NCI-H69 (cell line): Measurements from ENCODE around the gene INPP4A.

ENCODE experiments used
- DNase-seq: peaks from one replicate; lab custom pipeline; 2025; lab: John Stamatoyannopoulos, UW

The INPP4A gene

DNA sequence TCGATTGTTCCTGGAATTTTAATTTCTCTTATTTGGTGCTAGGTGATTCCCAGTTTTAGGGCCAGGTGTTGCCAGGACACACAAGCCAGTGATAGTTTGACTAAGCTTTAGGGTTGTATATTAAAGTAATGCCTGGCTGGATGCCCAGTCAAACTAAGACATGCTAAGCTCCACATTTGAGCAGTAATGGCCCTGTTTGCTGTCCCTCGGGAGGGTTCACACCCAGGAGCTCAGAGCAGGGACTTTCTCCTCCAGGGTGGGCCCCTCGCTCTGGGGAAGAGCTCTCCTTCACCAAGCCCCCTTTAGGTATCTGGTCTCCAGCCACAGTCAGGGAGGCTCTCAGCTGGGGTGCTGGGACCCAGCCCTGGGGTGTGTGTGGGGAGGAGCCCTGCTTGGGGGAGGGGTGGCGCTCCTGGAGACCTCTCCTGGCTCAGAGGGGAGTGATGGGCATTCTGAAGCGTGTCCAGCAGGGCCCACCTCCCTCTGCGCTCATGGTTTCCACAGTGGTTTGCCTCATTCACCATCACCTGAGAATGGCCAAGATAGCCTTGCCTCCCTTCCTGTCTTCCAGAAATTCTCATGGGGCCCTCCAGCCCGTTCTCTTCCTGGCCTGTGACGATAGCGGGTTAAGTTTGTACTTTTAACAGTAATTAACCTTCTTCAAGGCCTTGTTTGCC is 31.7 kb downstream of the INPP4A start:
- DNase-seq, result peak; percentile 86

DNA sequence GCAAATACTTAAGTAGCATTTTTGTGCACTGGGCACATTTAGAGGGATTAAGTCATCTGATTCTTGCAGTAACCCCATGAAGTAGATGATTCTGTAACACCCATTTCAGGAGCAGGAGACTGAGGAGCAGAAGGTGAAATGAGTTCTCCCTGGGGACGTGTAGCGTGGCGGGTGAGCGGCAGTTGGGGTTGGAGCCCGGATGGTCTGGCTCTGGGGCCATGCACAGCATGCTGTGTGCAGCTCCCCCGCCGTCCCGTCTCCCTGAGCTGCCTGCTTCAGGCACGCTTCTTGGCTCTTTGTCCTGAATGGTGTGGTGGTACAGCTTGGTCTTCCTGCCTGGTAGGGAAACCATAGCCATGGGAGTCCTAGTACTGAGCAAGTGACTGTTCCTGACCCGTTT is 32.4 kb downstream of the INPP4A start:
- DNase-seq, result no peak

DNA sequence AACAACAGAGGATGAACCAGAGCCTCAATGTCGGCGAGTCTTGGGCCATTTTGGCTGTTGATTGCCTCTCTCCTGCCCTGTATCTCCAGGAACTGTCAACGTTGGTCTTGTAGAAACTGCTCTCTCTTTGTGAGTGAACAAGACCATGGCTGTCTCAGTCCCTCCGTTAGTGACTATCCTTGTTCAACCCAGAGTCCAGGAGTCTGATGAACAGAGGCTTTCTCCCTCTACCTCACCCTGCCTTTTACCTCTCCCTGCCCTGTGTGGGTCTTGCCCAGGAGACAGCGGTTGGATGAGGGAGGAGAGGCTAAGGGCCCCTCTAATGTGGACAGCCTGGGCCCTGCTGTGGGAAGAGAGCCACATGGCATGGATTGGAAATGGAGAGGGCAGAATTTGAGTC is 32.8 kb downstream of the INPP4A start:
- no peak for DNase-seq

DNA sequence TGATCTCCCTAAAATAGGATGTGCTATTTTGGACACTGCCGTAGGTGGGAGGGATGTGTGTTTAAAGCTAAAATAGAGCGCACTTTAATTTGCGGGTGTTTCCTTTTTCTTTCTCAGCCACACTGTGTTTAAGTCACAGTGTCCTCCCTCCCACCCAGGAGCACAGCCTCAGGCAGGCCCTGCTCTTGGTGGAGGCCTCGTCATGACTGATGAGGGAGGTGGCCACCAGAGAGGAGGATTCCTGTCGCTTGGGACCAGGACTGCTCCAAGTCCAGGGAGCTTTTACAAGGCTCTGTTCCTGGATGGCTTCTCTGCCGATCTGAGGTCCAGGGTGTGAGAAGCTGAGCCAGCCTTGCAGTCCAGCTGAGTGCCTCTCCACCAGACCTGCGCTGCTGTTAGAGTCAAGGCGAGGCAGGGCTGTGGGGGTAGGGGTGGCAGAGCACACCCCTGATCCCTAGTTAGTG is 33.5 kb downstream of the INPP4A start:
- DNase-seq, result no peak

DNA sequence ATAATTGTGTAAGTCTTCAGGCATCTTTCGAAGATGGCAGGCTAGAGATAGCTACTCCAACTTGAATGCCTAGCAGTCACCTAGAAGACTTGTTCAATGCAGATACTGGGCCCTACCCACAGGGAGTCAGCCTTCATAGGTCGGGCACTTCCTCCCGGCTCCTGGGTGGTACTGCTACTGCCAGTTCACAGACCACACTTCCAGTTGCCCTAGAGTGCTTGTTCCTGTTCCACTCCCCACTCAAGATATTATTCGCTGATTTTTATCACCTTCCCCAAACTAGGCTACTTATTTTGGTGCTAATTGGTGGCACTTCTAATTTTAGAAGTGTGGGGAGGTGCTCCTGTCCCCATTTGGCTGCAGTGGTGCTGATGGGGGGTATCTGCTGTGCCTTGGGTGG is 34.2 kb downstream of the INPP4A start:
- DNase-seq, result peak; percentile 4

DNA sequence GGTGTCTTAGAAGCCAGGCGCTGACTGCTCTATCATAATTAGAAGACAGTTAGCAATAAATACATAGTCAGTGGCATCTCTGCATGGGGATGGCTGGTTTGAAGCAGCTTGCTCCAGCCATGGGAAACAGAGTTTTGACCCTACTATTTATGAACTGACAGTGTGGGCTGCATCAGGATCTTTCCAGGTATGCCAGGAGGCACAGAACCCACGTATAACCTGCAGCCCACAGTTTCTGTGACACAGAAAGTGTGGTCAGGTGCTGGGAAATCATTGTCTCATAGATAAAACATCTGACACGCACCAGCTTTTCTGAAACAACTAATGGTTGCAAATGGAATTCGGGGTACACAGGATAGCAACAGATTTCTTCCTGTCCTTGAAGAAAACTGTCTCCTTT is 34.7 kb downstream of the INPP4A start:
- no peak for DNase-seq

DNA sequence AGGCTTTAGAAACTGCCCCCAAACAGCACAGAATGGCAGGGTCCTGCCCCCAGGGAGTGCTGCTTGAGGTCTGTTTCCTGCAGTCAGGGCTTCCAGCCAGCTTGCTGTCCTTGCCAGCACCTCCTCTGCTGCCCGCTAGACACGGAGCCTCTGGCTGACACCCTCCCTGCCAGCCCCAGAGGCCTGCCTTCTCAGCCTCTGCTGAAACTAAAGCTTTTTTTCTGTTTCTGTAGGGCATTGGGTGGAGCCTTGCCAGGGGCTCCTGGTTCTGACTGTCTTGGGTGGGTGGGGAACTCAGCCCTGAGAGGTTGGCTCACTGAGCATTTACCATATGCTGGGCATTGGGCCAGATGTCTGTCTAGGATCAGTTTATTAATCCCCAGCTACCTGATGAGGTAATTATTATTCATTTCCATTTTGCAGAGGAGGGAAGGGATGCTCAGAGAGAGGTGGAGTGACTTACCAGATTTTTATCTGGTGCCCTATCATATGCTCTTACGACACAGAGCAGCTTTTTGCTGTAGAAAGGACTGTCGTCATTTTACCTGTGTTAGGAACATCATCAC is 35.4 kb downstream of the INPP4A start:
- peak; percentile 92 for DNase-seq

DNA sequence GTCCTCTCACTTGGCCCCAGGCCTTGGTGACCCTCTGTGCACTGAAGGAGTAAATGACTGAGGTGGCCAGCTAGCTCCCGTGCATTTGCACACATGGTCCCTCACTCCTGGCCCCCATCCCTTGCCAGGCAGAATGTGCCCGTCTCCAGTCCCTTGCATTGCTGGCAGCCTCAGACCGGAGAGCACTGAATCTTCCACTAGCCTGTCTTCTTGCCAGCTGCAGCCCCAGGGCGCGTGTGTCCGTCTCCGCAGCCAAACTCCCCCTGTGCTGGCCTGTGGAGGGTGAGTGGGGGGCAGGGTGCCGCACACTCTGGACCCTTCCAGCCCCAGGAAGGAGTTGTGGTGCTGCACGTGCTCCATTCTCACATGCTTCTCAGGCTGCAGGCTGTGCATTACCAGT is 35.9 kb downstream of the INPP4A start:
- DNase-seq, result peak; percentile 52

DNA sequence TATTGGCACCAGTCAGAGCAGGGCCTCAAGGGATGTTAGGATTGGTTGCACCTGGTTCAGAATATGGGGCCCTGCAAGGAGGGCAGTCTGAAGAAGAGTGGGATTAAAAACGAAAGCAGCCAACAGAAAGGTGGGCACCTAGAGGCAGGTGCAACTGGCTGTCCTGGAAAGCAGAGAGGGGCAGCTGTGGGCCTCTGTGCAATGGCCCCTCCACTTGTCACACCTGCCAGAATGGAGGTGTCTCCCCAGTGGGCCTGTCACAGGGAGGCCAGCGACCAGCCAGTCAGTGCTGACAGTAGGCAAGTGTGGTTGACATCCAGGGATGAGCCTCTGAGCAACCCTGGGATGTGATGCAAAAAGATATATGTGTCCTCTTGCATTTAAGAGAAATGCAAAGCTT is 37.7 kb downstream of the INPP4A start:
- no peak for DNase-seq

DNA sequence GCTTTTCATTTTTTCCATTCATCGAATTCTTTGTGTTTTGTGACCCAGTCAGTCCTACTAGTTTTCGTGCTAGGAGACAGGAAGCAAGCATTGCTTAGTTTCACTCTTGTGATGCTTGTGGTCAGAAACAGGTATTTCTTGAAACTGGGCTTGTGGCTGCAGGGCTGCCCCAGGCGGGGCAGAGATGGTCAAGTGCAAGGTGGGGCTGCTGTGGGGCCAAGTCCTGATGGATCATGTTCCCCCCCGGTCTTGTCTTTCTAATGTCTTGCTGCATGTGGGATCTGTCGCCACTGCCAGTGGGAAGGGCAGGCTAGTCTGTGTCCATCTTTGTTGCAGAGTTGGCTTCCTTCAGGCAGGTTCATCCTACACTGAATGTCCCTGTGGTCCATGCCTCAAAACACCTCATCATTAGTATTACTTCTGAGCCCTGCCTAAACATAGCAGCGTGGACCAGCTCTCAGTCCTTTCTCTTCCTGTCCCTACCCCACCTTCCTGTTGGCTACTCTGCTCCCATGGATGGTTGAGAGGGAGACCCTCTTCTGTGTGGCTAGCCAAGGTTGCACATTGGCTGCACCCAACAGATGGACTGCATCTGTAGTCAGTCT is 38.7 kb downstream of the INPP4A start:
- no peak for DNase-seq

DNA sequence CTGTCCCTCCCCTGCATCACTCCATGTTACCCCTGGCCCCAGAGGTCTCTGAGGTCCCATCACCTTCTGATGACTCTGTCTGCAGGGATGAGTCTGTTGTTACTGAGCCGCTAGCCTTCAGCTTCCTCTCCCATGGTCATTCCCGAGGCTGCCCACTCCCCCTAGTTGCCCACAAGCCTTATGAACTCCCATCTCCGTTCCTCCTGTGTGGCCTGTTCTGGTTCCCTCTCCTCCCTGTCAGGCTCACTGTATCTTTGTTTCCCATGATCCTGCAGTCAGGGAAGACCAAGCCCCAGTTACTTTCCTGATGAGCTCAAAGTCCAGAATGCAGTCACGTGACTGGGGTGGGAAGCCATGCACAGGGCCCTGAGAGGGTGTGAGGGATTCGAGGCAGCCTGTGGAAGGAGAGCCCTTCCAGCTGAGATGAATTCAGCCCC is 39.5 kb downstream of the INPP4A start:
- DNase-seq, result no peak

DNA sequence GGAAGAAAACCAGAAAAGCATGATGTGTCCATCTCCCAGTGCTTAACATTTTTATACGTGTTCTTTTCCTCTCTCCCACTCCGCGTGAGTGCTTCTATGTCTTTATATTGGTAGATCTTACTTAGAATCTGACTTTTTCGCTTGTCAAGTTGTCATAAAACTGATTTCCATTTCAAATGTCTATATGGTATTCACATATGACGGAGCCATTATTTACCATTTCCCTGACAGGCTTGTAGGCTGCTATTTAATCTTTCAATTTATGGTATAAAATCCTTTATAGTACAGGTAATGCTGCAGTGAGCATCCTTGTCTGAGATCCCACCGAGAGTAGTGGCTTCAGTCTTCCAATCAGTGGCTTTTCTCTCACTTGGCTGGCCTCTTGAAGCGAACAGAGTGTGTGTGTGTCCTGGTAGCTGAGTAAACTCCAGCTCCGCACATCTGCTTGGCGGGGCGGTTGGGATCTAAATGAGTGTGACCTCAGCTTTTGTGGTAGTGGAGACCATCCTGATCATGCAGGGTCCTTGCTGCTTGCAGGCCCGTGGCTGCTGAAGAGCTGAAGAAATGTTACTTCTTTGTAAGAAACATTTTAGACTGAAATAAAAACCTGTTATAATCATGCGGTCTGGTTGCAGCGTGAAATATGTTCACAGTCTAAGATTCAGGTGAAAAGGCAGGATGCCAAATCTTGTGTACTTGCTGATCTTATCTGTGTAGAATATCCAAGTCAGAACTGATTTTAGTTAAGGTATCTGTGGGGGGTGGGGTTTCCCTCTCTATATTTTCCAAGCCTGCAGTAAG is 40.2 kb downstream of the INPP4A start:
- DNase-seq, result no peak

DNA sequence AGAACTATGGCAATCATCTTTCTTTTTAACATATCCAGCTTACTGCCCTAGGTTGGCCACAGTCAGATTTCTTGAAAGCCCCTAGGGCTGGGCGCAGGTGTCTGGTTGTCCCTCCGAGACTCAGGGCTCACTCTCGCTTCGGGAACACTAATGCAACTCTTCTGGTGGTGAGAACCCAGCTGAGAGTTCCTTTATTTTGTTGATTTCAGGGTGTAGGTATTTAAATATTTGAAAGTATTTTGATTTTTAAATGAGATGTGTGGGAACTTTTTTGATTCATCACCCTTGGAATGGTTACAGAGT is 40.7 kb downstream of the INPP4A start:
- no peak for DNase-seq

DNA sequence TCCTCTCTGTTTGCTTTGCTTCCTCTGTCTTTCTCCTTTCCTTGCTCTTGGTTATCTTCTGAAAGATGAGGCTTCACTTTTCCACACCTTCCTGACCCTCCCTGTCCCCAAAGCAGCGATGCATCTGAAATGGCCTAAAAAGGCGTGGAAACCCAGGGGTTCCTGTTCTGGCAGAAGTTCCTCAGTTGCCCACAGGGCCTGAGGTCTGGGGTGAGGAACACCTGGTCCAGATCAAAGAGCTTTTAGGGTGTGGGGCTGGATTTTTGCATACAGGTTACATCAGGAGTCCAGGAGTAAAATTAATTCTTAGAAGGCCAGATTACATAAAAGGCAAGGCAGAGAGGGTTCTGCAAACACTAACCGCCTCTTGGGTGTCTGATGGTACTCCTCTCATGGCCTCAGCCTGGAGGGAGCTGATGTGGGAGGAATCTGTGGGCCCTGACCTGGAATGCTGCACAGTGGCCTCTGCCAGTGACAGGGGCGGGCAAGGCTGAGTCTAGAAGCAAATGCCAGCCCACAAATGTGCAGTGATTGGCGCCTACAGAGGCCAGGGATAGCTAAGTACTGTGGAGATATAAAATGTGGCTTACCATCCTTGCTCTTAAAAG is 41.8 kb downstream of the INPP4A start:
- no peak for DNase-seq

DNA sequence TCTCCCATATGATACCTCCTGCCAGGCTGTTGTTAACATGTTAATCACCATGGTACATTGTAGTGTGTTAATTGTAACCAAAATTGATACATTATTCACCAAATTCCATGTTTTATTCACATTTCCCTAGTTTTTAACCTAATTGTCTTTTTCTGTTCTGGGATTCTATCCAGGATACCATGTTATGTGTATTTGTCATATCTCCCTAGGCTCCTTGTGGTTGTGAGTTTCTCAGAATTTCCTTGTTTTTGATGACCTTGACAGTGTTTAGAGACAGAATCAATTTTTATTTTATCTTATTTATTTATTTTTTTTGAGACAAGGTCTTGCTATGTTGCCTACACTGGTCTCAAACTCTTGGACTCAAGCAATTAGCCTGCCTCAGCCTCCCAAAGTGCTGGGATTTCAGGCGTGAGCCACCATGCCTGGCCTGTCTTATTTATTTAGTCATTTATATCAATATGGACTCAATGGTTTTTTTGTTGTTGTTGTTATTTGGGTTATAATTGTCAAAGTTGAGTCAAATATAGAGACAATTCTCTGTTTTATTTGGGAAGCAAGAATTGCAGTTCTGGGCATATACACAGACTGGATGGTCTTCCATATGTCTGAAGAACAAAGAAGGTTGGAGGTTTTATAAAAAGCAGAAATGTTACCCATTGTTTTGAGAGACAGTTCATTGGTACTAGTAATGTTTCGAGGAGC is 42.6 kb downstream of the INPP4A start:
- no peak for DNase-seq

DNA sequence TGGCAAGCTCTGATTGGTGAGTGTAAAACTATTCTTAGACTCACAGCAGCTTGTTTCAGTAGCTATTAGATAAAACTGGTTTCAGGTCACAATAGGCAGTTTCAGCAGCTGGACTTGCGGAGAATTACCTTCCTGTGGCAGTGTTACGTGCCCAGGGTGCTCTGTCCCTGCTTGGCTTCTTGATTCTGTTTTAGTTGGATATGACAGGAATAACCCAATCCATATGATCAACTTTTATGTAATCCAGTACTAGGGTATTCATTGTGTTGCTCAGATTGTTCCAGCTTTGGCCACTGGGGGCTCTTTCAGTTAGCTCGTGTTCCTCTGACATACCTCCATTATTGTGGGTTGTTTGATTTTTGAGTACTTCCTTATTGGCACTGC is 43.1 kb downstream of the INPP4A start:
- peak; percentile 51 for DNase-seq

DNA sequence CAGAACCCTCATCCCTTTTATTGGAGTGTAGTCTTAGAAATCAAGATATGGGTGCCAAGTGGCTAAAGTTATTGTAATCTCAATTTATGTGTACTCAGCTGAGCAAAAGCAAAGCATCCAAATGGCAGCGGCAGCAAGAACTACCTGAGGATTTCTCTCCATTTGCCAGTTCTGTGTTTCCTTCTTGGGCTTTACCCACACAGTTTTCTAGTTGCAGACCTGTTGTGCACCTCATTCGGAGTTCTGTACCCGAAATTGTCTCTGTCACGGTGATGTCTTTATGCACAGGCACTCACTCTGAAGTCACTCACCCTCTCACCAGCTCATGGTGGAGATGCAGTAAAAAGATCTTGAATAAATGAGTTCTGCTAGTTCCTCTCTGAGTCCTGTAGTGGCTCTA is 43.6 kb downstream of the INPP4A start:
- no peak for DNase-seq

DNA sequence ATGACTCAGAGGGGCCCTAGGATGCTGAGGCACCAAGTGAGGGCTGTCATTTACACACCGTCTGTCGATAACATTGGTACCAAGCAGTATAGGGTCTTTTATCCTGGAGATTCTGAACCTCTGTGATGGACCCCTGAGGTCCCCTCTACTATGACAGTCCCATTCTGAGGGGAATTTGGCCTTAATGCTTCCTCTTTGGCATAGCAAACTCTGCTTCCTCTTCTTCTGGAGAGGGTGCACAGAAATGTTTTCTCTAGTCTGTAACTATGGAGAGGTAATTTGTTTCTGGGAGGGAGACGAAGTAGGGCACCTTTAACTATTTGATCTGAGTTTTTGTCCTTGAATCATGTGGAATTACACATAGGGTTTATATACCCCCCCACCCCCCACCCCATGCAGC is 44.8 kb downstream of the INPP4A start:
- DNase-seq, result no peak

DNA sequence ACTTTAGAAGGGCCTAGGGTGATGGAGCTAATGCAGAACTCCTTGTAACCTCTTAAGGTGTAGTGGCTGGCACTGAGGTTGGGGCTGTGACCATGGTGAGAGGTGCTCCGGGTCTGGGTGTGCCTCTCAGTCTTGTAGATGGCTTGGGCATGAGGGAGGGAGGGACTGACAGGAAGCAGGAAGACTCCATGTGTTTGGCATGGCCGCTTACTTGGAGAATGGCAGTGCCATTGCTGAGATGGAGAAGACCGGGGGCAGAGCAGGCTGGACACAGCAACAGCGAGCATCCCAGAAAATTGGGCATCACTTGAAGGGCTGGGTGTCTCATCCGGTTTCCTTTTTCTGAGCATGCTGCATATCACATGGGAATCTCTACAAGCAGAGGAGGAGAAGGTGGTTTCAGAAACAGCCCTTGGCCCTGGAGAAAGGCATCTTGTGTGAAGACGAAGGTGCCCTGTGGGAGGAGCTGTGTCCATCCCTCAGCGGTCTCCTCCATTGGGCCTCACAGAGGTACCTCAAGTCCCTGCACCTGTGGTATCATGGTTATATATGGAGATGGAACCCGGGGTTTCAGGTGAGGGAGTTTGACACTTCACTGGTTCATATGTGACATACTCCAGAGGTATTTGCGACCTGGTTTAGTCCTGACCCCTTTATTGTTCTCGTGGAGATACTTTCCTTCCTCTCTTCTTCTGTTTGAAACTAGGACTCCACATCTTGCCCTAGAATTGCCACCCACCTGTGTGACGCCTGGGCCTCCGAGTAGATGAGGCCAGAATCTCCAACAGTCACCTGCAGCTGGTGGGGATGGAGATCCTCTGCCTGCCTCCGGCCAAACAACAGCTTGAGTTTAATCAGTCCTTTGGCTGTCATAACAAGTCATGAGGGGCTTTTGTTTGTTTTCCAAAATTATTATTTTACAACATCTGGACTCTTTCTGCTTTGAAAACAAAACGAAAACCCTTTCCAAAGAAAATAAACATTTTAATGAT is 45.6 kb downstream of the INPP4A start:
- DNase-seq, result no peak

DNA sequence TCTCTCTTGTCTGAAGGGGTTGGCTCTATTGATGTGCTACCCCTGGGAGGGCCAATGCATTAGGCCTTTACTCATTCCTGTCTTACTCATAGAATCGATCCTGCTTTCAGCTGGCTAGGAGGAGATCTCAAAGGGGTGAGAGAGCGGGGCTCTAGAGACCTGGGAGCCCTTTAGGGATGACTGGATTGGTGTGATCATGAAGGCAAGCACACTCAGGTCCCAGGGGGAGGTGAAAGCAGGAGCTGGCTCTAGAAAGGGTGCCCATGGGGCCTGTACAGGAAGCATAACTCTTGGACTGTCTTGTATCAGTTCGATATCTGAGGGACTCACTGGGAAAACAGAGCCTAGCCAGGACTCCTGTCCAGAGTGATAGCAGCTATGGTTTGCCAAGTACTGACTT is 47.8 kb downstream of the INPP4A start:
- no peak for DNase-seq

DNA sequence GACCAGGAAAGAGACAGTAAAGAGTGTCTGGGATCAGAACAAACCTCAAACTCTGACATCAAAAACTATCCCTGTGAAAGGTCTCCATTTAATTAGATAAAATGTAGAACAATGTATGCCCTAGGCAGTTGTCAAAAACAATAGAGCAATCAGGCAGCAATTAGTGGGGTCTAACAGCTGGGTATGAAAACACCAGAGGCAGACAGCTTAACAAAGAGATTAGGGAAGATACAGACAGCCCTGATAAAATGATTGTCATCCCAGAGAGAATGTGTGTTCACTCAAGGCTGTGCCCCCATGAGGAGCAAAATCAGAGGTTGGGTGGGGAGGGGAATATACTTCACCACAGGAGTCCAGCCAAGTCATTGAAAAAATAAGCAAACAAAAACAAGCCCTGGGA is 50.0 kb downstream of the INPP4A start:
- no peak for DNase-seq
